ENCODE data around the gene MYCT1. TPM values are rescaled to one million over a fixed set of nuclear protein-coding genes. Genes with fewer than 3 reads are reported as not detected.

The MYCT1 gene
- total RNA-seq, 2 donors from 2014 or later = 3.9 to 4.6 TPM

- Histone ChIP-seq H3K4me3 (no peak overlapping the region), H3K27me3 (no peaks in the 10 kb centered on the region), H3K9me3 (no peaks in the 10 kb centered on the region), H3K4me1 (no peaks in the 10 kb centered on the region), H3K36me3 (replicated peaks in 1 of 2; ENCODE audit: insufficient read depth in 1 of 2, low read depth in 2 of 2) (no peaks in the 10 kb centered on the region), H3K27ac (no peak overlapping the region)
- no peak for ATAC-seq
- 54 to 70% methylated on average over 3 of the region's 3 CpGs for WGBS, 2 donors
- DNase-seq = no peak
- intact Hi-C loops (cut with DNase I) = no loop called here
- TF ChIP-seq, protein P1, sequence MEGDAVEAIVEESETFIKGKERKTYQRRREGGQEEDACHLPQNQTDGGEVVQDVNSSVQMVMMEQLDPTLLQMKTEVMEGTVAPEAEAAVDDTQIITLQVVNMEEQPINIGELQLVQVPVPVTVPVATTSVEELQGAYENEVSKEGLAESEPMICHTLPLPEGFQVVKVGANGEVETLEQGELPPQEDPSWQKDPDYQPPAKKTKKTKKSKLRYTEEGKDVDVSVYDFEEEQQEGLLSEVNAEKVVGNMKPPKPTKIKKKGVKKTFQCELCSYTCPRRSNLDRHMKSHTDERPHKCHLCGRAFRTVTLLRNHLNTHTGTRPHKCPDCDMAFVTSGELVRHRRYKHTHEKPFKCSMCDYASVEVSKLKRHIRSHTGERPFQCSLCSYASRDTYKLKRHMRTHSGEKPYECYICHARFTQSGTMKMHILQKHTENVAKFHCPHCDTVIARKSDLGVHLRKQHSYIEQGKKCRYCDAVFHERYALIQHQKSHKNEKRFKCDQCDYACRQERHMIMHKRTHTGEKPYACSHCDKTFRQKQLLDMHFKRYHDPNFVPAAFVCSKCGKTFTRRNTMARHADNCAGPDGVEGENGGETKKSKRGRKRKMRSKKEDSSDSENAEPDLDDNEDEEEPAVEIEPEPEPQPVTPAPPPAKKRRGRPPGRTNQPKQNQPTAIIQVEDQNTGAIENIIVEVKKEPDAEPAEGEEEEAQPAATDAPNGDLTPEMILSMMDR (IDR thresholded peaks at IDR 0.05) = no peak
These were observed 29.8 kb downstream of the MYCT1 start for GRCh38 chr6:152727507-152727906.

DNA sequence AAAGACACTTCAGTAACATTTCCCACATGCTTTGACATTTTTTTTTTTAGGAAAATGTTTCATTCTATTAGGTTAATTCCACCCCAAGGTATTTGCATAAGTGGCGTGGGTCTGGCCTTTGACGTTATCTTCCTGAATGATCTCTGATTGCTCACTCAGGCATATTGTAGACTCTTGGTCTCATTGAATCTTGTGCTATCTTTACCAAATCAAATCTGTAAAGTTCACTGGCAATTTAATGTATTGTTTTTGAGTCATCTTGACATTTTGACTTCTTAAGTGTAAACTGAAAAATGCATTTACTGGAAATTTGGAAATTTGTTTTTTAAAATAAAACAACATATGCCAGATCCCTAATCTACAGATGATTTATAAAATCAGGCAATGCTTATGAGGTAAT is 36.9 kb downstream of the MYCT1 start:
- WGBS, 2 donors = 43 to 62% methylated on average over 2 of the region's 2 CpGs
- Histone ChIP-seq H3K4me1 (no peaks in the 10 kb centered on the region), H3K27ac (no peak overlapping the region), H3K9me3 (no peaks in the 10 kb centered on the region), H3K27me3 (peaks cover 0 to 3% of the 10 kb centered on the region in 2 donors), H3K36me3 (replicated peaks in 1 of 2; ENCODE audit: insufficient read depth in 1 of 2, low read depth in 2 of 2) (no peaks in the 10 kb centered on the region), H3K4me3 (no peak overlapping the region)
- DNase-seq = no peak
- intact Hi-C loops (cut with DNase I) = no loop called here
- ATAC-seq = no peak
- TF ChIP-seq POLR2A (IDR thresholded peaks at IDR 0.05) = no peak
- TF ChIP-seq, protein P1 (IDR thresholded peaks at IDR 0.05) = no peak

GRCh38 chr6:152736687-152737273 is 39.1 kb downstream of the MYCT1 start:
- Histone ChIP-seq H3K9me3 (no peaks in the 10 kb centered on the region), H3K4me1 (no peaks in the 10 kb centered on the region), H3K27me3 (peaks cover 0 to 3% of the 10 kb centered on the region in 2 donors), H3K36me3 (replicated peaks in 1 of 2; ENCODE audit: insufficient read depth in 1 of 2, low read depth in 2 of 2) (no peaks in the 10 kb centered on the region), H3K27ac (no peak overlapping the region), H3K4me3 (no peak overlapping the region)
- TF ChIP-seq, protein P1 (IDR thresholded peaks at IDR 0.05) = no peak
- no peak for TF ChIP-seq POLR2A (IDR thresholded peaks at IDR 0.05)
- DNase-seq = no peak
- WGBS, 2 donors = 25 to 51% methylated on average over 2 of the region's 2 CpGs
- intact Hi-C loops (cut with DNase I) = no loop called here
- no peak for ATAC-seq

GRCh38 chr6:152745509-152746171 is 47.9 kb downstream of the MYCT1 start:
- Histone ChIP-seq H3K27ac (no peak overlapping the region), H3K9me3 (no peaks in the 10 kb centered on the region), H3K4me3 (no peak overlapping the region), H3K4me1 (no peaks in the 10 kb centered on the region), H3K36me3 (replicated peaks in 1 of 2; ENCODE audit: insufficient read depth in 1 of 2, low read depth in 2 of 2) (no peaks in the 10 kb centered on the region), H3K27me3 (no peaks in the 10 kb centered on the region)
- DNase-seq = no peak
- ATAC-seq = no peak
- intact Hi-C loops (cut with DNase I) = no loop called here
- TF ChIP-seq, protein P1 (IDR thresholded peaks at IDR 0.05) = no peak
- no peak for TF ChIP-seq POLR2A (IDR thresholded peaks at IDR 0.05)
- whole genome bisulfite sequencing, 2 donors = 53 to 62% methylated on average over 4 of the region's 4 CpGs

GRCh38 chr6:152746172-152746553 is 48.5 kb downstream of the MYCT1 start:
- DNase-seq = no peak
- Histone ChIP-seq H3K27me3 (no peaks in the 10 kb centered on the region), H3K4me1 (no peaks in the 10 kb centered on the region), H3K27ac (no peak overlapping the region), H3K4me3 (no peak overlapping the region), H3K9me3 (no peaks in the 10 kb centered on the region), H3K36me3 (replicated peaks in 1 of 2; ENCODE audit: insufficient read depth in 1 of 2, low read depth in 2 of 2) (no peaks in the 10 kb centered on the region)
- intact Hi-C loops (cut with DNase I) = no loop called here
- TF ChIP-seq, protein P1 (IDR thresholded peaks at IDR 0.05) = no peak
- no peak for TF ChIP-seq POLR2A (IDR thresholded peaks at IDR 0.05)
- ATAC-seq = no peak
- 63 to 83% methylated on average over 2 of the region's 2 CpGs for WGBS, 2 donors

All from body of pancreas (tissue), 4 donors.